Effector CD8-positive, alpha-beta T cell (primary cell): ENCODE measurements around the gene C1QL2.

Experiments
- DNase-seq: peaks from one replicate; lab custom pipeline; 2025; lab: John Stamatoyannopoulos, UW

The C1QL2 gene

GRCh38 chr2:119137502-119137901 lies 21.0 kb downstream of the C1QL2 start:
- DNase-seq: no peak

DNA sequence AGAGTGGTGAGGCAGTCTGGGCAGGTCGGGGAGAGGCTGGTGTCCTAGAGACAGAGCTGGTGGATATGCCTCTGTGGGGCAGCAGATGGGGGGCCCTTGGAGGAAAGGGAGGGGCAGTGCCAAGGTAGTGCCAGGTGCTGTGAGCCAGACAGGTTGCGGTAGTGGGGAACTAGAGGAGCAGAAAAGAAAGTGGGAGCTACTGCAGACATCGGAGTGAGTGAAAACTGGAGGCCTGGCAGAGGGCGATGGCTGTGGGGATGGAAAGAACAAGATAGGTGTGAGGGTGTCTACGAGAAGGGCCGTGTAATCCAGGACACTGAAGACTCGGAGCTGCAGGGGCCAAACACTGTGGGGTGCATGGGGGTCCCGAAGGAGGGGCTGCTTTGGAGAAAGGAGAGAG lies 21.7 kb downstream of the C1QL2 start:
- DNase-seq: no peak

GRCh38 chr2:119136093-119136492 lies 22.5 kb downstream of the C1QL2 start:
- DNase-seq: no peak

DNA sequence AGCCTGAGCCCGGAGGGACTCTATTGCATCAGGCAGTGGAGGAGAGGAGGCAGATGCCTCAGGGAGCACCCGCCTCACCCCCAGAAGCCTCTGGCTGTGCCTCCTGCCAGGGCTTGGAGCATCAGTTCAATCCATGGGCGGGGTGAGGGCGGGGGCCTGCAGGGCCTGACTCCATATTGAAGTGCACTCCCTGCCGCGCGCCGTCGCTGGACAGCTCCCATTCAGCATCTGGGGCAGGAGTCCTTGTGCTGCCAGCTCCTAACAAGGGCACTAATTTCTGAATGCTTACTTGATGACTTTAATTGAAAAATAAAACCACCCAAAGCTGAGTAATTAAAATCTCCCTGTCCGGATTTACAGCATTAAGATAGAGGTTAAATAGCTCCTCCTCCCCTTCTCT lies 23.8 kb downstream of the C1QL2 start:
- DNase-seq: no peak

GRCh38 chr2:119126650-119127049 lies 31.9 kb downstream of the C1QL2 start:
- DNase-seq: no peak

DNA sequence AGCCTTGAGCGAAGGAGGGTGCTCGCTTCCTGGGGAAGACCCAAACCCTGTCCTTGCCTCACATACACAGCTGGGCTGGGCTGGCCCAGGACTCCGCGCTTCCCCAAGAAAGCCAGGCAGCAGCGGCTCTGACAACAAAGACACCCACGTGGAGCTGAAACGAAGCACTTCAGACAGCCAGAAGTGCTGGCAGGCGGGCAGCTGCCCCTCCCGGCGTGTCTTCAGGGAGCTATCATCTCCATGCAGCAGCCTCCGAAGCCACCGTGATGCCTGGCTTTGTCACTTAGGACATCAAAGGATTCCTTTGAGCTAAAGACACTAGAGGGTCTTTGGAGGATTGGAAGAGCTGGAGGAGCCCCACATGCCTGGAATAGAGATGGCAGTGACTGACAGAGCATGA lies 35.2 kb downstream of the C1QL2 start:
- DNase-seq: no peak

- no peak for DNase-seq
Measured at GRCh38 chr2:119122663-119123062, 35.9 kb downstream of the C1QL2 start.

- DNase-seq: no peak
Measured at GRCh38 chr2:119119999-119120756, 38.4 kb downstream of the C1QL2 start.

GRCh38 chr2:119119076-119119785 lies 39.3 kb downstream of the C1QL2 start:
- no peak for DNase-seq

DNA sequence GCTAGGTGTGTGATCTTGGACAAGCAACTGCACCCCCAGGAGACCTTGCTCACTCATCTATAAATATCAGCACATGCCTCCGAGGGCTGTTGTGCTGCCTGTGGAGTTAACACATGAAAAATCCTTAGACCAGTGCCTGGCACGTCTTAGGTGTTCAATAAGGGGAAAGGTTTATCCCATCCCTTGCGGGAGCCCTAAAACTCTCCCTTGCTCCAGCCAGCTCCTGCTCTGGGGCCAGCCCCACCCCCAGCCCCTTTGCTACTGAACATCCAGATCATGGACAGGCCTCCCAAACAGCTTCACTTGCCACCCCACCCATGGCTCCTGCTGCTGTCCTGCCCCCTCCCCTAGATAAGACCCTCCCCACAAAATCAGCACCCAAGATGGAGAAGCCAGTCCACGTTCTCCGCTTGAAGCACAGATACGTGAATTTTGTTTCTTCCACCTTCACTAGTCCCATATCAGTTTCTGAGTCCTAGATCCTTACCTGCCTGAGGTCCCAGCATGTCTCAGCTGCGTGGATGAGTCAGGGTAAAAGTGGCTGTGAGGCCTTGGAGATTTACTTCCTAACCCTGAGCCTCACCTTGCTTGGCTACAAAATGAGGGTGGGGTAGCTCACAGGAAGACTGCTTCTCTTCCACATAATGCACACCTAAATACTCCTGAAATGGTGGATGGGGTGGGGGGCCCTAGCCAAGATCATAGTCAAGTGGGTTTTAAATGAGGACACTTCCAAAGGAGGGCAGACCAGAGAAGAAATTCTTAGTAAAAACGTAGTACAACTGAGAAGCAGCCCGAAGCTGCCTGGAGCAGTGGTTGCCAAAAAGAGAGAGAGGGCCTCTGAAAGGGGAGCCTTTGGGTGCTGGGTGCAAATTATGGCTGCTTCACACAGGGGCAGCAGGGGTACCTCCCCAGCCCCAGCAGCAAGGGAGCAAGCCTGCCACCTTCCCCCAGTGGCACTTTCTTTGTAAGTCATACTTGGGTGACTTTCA lies 40.4 kb downstream of the C1QL2 start:
- no peak for DNase-seq

- DNase-seq: no peak
Measured at GRCh38 chr2:119117408-119117807, 41.1 kb downstream of the C1QL2 start.

DNA sequence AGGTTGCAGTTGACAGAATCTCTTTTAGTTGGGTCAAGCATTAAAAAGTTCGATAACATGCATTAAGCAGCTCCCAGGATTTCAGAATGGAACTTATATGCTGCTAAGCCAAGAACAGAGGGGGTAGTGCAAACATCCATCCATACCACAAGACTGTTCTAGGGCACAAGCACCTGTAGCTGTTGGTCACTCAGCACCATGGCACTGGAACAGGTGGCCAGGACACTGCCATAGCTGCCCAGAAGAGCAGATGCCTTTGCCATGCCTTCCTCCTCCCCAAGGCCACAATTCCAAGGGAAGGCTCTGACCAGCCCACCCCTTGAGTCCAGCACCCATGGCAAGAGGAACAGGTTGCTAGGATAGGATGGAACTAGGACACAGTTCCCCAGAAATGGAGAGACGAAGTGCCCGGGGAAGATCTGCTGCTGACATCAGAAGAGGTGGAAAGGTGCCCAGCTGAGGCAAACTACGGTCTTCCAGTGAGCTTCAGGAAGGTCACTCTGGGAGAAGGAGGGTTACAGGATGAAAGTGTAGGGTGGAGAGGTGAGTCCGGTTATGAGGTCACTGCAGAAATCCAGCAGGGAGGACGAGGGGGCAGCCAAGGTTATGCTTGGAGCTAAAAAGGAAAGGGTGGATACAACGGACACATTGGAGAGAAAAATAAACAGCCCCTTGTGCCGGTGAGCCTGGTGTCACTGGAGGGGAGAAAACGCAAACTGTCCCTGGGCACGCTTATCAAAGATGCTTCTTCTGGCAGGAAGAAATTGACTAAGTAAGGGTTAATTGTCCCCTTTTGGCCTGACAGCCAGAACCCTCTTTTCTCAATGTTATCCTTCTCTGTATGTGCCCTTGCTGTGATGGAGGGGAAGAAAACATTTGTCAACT lies 41.9 kb downstream of the C1QL2 start:
- DNase-seq: no peak

DNA sequence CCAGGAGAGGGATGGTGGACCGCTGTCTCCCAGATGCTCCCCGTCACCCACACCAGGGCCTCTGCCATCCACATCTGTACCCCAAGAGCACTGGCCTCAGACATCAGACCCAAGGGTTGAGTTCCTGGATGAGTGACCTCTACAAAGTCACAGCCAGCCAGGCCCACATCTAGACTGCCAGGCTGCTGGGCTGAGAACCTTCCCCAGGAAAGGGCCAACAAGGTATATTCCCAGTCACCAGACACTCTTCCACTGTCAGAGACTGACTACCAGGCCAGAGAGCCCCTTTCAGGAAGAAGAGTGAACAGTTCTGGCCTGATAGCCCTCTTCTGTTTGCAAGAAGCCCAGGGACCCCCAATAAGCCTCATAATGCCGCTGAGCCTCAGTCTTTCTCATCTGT lies 44.3 kb downstream of the C1QL2 start:
- DNase-seq: no peak

GRCh38 chr2:119113489-119113770 lies 45.1 kb downstream of the C1QL2 start:
- DNase-seq: no peak

GRCh38 chr2:119112770-119113488 lies 45.6 kb downstream of the C1QL2 start:
- DNase-seq: no peak

GRCh38 chr2:119112230-119112629 lies 46.3 kb downstream of the C1QL2 start:
- no peak for DNase-seq

GRCh38 chr2:119111115-119111975 lies 47.2 kb downstream of the C1QL2 start:
- no peak for DNase-seq

DNA sequence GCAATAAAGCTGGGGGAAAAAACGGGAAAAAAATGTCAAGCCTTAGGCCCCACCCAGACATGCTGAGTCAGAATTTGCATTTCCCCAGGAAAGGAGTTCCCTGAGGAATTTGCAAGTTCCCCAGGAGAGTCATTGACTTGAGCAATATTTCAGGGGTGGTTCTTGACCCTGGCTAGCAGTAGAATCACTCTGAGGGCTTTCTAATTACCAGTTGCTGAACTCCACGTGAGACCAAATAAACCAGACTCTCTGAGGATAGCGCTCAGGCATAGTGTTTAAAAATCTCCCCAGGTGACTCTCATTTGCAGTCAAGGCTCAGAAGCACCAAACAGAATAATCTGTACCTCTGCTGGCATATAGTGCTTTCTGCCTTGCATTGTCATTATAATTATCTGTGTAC lies 48.7 kb downstream of the C1QL2 start:
- DNase-seq: no peak

- no peak for DNase-seq
Measured at GRCh38 chr2:119108186-119108585, 50.4 kb downstream of the C1QL2 start.
